WI38 (cell line): ENCODE measurements around the gene SLC34A3.

Experiments
- H3K4me3 ChIP-seq: 2 replicates; pipeline ENCODE4 v1.5.1; 2011; ENCODE audit warnings: low read depth, mild to moderate bottlenecking, control low read depth, low read length
- TF ChIP-seq, protein P1 (sequence below): IDR thresholded peaks from 2 replicates; pipeline ENCODE4 v1.5.1; 2012; ENCODE audit warnings: low read depth, mild to moderate bottlenecking, control low read depth, low read length

SLC34A3 gene

GRCh38 chr9:137215196-137215986 is 15.3 kb upstream of the SLC34A3 start:
- H3K4me3 ChIP-seq = no peak overlapping the region
- TF ChIP-seq, protein P1, sequence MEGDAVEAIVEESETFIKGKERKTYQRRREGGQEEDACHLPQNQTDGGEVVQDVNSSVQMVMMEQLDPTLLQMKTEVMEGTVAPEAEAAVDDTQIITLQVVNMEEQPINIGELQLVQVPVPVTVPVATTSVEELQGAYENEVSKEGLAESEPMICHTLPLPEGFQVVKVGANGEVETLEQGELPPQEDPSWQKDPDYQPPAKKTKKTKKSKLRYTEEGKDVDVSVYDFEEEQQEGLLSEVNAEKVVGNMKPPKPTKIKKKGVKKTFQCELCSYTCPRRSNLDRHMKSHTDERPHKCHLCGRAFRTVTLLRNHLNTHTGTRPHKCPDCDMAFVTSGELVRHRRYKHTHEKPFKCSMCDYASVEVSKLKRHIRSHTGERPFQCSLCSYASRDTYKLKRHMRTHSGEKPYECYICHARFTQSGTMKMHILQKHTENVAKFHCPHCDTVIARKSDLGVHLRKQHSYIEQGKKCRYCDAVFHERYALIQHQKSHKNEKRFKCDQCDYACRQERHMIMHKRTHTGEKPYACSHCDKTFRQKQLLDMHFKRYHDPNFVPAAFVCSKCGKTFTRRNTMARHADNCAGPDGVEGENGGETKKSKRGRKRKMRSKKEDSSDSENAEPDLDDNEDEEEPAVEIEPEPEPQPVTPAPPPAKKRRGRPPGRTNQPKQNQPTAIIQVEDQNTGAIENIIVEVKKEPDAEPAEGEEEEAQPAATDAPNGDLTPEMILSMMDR = no peak

- TF ChIP-seq, protein P1 = no peak
- H3K4me3 ChIP-seq = no peak overlapping the region
Measured at GRCh38 chr9:137216188-137216965, 14.3 kb upstream of the SLC34A3 start.

GRCh38 chr9:137217276-137218211 is 13.2 kb upstream of the SLC34A3 start:
- TF ChIP-seq, protein P1 = no peak
- H3K4me3 ChIP-seq = no peak overlapping the region

DNA sequence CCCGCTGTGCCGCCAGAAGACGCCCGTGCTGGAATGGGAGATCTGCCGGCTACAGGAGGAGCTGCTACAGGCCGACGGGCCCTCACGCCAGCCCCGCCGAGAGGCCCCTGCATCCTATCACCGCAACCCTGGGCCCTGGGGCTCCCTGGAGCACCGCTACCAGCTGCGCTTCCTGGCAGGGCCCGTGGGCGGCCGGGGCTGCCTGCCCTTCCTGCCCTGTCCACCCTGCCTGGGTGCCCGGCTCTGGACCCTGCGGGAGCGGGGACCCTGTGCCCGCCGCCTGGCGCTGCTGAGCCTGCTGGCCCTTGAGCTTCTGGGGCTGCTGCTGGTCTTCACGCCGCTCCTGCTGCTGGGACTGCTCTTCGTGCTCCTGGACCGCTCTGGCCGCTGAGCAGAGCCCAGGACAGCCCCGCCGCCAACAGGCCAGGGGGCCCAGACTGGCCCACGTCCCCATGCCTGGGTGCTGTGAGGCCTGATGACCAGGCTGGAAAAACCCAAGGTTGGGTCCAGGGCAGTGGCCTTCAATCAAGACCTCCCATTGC is 12.4 kb upstream of the SLC34A3 start:
- TF ChIP-seq, protein P1 = no peak
- H3K4me3 ChIP-seq = no peak overlapping the region

DNA sequence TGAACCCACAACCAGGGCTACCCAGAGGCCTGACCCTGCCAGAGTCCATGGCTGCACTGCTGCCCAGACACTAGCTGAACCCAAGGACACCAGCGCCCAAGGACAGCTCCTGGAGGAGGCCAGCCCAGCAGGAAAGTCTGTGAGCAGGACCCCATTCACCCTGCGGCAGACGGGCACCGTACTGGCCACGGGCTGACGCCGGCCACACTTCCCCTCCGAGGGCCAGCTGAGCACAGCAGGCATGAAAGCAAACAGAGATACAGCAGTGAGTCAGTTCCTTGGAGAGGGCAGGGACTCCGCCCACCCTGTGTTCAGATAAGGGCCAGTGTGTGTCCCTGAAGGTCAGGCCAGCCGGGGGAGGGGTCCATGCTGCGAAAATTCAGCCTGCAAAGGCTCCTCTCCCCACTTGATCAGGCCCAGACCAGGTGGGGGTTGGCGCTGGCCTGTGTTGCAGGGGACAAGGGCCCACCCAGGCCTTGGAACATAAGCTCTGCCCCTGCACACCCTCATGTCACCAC is 11.9 kb upstream of the SLC34A3 start:
- H3K4me3 ChIP-seq = no peak overlapping the region

DNA sequence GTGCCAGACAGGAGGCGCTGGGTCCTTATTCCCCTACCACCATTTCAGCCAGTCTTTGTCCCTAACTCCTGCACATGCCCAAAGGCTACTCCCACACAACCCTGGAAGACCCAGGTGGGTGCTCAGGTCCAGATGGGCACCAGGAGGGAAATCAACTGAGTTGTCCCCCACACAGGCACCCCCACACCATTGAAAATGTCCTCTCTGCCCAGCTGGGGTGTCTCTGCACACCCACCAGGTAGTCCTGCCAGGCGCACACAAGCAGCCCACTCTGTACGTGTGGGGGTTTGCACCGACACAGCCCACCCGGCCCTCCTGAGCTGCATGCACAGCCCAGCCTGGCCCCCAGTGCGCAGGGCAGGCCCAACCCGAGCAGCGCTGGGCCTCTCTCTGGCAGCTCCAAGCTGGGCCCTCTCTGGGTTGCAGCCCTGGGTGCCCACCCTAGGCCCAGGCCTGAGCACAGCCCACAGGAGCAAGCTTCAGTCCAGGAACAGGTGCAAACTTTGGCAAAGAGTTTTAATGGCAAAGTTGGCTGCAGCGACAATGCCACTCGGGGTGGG is 10.9 kb upstream of the SLC34A3 start:
- H3K4me3 ChIP-seq = no peak overlapping the region
- TF ChIP-seq, protein P1 = no peak

More for the DNA sequence above, 11.9 kb upstream of the SLC34A3 start:
- TF ChIP-seq, protein P1 = no peak
